OCI-M1 (cell line): ENCODE measurements around the gene ITPR2.
"Not testable (repeated sequence)": the region's sequence is repeated elsewhere in the genome, so short reads cannot be mapped to it uniquely, and the experiment has no call there.

Source experiments
- DNase-seq: peaks from one replicate; lab custom pipeline; 2025; lab: John Stamatoyannopoulos, UW

ITPR2 gene

DNA sequence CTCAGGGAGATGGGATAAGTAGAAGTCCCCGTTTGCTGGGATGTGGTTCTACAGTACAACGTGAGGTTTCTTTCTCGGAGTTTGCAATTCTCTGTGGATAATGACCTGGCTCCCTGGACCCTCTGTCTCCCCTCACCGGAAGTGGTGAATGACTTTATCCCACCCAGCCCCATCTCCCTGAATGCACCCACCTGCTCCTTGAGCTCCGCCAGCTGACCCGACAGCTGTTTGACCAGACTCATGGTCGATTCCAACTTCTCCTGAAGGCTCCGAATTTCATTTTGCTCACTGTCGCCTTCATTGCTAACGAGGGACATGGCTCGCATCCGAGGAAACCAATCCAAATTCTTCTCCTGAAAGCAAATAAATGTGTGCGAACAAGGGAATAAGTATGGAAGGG lies 493.0 kb downstream of the ITPR2 start:
- DNase-seq = no peak

DNA sequence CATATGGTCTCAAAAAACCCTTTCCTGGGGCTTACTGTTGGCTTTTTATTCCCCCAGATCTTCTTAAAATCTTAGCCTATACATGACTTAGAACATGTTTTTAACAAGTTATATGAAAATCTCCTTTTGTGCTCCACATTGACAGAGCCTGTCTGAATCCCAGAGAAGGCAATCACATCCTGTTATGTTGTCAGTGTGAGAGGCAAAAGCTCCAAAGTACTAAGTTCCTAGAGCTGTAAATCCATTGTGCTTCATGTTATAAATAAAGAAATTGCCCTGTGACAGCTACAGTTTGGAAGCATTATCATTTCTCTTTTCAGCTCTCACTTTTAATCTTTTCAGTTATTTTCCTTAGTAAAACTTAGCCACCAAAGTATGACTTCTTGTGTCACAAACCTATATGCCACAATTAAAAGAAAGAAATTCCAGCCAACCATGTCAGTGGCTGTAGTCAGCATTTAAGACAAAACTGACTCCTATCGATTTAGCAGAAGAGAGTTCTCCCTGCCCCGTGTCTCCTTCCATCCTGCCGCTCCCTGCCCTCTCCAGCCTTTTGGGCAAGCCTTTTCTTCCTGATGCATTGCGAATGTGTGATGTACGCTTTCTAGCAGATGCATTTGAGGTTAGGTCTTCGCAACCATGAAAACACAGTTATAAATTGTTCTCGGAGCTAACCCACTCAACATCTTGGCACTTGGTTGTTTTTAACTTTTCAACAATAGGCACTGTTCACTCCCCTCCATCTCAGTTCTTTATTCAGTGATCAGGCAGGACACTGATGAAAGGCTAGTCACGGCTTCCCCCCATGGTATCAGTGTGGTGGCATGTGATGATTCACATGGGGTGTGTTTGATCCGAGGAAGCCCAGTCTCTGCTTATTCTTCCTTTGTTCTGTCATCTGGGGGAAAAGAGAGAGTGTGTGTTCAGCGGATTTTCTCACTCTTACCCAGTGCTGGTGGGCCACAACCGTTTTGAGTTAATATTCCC lies 494.1 kb downstream of the ITPR2 start:
- DNase-seq = no peak

DNA sequence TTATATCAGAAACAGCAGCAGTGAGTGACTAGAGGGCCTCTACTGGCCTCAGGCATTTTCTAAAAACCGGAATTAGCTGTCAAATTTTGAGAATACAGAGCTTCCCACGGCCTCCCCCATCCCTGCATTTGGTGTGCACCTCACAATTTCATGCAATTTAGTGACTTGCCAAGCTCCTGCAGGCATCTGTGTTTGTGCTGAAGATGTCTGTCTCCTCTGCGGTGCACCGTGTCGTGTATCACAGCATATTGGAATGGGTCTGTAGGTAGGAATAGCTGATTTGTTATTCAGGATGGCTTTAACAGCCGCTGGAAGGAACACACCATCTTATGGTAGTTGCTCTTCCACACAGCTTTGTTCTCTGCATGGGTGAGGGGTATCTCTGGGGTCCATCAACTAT lies 497.3 kb downstream of the ITPR2 start:
- no peak for DNase-seq

DNA sequence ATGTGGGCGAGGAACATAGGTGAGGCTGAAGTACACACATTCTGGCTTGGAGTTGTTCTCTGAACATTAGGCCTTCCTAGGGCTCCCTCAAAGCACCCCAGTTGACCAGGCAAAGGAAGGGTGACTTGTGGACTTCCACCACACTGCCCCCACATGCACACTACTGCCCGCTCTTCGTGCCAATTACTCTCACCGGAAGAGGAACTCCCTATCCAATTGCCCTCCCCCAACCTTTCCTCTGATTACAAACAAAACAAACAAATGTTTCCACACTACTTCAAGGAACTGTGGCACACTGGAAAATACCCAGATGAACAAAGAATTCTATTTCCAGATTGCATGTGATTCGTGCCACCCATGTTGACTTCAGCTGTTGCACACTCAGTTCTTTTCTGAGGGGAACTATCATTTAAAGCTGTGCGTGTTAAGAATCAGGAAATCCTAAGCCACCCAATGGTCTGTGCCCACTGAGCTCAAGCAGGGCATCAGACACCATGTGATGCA lies 498.3 kb downstream of the ITPR2 start:
- no peak for DNase-seq

DNA sequence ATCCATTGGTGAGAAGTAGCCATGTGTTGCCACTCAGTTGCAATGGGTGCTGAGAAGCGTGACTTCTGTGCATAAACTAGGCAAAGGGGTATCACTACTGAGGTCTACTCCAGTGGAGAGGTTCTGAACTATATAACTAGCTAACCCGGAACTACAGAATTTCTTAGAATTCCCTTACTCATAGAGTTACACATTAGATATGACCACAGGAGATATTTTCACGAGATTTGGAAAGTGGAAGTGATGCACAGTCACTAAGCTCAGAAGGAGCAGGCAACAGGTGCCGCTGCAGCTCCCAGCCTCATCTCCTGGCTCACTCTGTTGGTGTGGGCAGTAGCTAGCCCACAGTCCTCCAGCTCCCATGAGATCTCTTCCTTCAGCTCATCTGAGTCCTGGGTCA lies 501.0 kb downstream of the ITPR2 start:
- DNase-seq = peak; percentile 72

DNA sequence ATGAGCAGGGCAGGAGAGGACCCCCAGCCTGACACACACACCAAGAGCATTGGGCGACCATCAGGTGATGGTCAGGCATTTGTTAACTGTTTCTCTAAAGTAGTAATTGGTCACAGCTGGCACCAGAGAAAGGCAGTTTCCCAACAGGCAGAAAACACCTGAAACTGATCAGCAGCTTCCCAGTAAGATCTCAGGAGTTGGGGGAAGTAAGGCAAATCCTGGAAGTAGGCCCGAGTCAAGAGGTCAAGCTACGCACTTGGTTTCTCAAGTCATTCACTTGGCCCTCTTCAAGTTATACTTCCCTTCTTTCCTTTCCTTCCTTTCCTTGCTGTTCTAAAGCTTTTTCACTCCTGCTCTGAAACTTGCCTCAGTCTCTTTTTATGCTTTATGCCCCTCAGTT lies 501.9 kb downstream of the ITPR2 start:
- no peak for DNase-seq

DNA sequence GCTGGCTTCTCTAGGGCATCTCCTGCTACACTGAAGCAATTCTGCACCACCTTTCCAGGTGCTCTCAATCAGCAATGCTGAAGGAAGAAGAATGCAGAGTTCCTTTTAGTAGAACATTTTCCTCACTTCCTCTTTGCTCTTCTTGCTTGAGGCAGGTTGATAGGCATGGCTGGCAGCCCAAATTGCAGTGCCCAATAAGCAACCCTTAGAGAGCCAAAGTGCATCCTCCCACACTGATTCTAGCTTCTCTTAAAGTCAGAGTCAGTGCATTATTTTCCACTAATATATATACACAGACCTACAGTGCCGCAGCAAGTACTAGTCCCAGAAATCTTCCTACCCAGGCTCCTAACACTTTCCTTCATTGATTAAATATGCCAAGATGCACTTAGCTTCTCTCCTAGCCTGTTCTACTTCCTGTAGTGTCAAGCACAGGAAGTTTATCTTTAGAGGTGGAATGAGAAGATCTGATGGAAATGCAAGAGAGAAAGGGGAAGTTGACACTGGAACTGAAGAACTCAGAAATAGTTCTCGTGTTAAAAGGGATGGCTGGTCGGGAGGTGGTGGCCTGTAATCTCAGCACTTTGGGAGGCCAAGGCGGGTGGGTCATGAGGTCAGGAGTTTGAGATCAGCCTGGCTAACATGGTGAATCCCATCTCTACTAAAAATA lies 504.9 kb downstream of the ITPR2 start:
- DNase-seq = peak; percentile 81

DNA sequence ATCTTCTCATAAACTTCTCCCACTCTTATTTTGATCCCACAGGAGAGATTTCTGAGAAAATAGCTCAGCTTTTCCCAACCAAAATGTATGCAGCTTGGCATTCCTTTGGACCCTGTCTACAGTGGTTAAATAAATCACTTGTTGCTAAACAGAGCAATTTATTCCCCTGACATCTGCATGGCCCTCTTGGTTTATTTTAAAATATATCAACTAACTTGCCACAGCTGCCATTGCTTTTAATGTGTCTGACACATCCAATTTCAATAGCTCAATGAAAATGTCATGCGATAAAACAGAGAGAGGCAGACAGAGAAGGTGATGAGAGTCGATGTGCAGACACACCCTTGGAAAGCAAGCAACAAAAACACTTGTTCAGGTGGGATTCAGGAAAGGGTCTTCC lies 509.3 kb downstream of the ITPR2 start:
- no peak for DNase-seq

DNA sequence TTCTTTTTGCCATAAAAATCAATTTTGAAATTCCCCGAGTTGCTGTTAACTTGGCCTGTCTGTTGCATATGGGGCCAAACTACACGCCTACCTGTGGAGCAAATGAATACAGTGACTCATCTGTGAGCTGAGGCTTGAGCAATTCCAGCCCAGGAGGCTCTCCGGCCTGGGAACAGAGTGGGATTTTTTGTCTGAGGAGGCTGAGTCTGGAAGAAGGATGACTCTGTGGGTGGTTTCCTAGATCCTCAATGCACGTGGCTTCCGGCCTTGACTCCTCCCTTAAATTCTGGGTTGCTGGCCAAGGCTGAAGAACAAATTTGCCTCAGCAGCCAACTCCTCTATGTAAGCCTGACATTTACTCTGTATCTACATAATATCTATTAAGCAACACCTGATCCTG lies 513.5 kb downstream of the ITPR2 start:
- DNase-seq = no peak

DNA sequence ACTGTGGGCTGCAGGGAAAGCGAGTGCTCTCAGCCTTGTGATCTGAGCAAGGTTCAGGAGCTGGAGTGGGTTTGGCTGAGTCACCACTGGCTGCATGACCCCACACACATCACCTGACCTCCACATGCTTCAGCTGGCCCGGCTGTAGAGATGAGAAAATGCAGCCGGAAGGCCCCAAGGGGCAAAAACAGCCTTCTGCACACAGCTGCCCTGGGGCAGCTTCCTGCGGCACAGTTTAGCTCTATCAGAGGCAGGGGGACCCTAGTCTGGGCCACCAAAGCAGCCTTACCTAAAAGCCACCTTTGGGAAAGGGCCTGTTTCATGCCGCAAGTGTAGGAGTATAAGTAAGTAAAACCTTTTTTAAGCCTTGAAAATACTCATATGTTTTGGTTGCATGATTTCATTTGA lies 514.3 kb downstream of the ITPR2 start:
- peak; percentile 46 for DNase-seq

DNA sequence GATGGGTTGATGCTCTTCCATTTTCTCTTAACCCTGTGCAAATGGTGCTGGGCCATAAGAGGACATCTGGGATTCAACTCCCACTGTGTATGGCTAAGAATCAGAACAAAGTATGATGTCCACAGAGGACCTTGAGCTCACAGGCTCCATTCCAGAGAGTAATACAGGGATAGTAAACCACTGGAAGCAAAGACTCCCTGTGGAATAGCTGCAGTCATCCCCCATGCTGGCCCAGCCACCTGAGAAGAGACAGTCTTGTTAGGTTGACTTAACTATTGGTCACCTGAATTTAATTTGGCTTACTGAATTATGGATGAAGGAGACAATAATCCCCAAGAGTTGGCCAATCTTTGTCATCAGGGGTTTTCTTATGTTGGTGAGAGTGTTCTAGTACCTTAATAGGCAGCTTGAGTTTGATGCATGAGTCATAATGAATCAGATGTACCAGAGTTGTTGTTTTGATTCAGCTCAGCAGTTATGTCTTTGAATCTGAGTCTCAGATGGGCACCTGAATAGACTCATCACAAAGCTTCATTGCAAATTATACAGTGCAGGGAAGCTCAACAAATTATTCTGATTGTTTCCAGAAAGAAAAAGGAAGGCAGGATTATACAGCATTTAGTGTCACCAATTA lies 514.9 kb downstream of the ITPR2 start:
- peak; percentile 46 for DNase-seq

DNA sequence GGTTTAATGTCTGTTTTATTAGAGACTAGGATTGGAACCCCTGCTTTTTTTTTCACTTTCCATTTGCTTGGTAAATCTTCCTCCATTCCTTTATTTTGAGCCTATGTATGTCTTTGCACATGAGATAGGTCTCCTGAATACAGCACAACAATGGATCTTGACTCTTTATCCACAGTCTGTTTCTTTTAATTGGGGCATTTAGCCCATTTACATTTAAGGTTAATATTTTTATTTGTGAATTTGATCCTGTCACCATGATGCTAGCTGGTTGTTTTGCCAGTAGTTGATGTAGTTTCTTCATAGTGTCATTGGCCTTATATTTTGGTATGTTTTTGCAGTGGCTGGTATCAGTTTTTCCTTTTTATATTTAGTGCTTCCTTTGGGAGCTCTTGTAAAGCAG lies 518.9 kb downstream of the ITPR2 start:
- DNase-seq = not testable (repeated sequence)

DNA sequence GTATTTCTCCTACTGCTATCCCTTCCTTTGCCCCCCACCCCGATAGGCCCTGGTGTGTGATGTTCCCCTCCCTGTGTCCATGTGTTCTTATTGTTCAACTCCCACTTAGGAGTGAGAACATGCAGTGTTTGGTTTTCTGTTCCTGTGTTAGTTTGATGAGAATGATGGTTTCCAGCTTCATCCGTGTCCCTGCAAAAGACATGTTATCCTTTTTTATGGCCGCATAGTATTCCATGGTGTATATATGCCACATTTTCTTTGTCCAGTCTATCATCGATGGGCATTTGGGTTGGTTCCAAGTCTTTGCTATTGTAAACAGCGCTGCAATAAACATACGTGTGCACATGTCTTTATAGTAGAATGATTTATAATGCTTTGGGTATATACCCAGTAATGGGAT lies 522.5 kb downstream of the ITPR2 start:
- not testable (repeated sequence) for DNase-seq

DNA sequence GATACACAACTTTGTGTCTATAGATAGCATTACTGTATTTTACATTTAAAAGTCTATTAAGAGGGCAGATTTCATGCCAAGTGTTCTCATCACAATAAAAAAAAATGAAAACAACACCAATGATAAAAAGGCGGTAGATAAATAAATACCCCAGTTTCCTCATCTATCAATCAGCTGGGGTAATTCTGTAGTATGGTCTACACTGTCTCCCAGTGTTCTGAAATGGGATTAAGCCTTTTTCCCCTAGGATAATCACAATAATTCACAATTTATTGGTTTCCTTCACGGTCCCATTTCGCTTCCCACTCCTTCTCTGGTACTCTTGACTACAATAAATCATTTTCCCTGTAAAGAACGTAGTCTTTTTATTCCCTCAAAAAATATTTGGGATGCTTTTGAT lies 523.4 kb downstream of the ITPR2 start:
- DNase-seq = no peak

DNA sequence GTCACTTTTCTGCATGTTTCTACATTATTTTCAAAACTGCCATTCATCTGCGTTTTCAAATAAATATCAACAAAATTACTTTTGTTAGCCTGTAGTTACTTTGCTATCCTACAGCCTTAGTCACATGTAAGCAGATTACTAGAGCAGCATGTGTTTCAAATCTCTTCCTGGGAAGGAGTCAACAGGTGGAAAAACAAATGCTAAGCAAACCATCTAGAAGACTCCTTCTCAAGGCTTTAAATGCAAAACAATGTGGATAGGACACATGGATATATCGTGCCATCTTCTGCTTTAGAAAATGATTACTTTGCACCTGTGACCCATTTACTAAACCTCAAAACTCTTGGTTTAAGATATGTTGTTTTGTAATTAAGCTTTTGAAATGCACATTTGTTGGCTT lies 528.7 kb downstream of the ITPR2 start:
- DNase-seq = no peak

DNA sequence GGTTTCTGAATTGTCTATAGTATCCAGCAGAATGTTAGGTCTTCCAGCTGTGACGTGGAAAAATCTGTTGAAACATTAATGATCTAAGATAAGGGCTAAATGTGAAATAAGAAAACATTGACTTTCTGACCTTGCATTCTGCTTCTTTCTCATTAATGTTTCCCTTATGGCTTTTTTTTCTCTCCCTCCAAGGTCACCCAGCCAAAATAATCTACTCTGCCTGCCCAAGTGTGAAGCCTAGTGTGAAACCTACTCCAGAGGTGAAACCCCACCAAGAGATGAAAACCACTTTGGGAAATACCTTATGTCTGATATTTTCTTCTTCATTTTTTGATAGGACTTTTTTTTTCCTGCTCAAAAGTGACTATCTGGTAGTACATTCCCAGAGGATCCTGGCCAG lies 529.6 kb downstream of the ITPR2 start:
- no peak for DNase-seq

DNA sequence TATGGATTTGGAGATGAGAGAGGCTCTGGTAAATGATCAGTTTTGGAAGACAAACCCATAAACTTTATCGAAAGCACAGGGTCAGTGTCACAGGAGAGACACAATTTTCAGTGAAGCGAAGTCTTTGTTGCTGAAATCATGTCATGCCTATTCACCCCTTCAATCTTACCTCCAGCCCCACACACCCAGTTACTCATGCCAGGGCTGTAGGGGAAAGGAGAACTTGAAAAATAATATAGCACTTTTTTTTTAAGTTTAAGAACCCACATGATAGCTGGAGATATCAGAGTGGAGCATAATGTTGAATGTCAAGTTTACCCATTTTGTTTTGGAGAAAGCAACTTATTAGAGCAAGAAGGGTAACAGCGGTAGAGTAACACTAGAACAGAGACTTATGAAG lies 530.2 kb downstream of the ITPR2 start:
- DNase-seq = no peak

DNA sequence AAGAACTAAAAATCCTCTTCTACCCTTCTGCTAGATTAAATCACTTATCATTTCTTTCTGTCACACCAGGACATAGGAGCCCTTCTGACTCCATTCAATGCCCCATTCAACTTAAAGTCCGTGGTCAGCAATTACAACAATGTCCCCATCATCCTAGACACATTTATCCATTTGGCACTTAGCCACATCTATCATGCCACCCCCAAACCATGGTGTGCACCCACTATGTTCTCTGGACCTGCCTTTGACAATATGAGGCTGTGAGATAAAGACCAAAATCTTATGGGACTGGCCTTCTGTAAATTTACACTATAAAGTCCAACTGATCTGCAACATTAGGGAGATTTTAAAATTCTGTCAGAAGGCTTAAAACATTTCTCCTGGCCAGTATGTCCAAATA lies 533.2 kb downstream of the ITPR2 start:
- peak; percentile 64 for DNase-seq

DNA sequence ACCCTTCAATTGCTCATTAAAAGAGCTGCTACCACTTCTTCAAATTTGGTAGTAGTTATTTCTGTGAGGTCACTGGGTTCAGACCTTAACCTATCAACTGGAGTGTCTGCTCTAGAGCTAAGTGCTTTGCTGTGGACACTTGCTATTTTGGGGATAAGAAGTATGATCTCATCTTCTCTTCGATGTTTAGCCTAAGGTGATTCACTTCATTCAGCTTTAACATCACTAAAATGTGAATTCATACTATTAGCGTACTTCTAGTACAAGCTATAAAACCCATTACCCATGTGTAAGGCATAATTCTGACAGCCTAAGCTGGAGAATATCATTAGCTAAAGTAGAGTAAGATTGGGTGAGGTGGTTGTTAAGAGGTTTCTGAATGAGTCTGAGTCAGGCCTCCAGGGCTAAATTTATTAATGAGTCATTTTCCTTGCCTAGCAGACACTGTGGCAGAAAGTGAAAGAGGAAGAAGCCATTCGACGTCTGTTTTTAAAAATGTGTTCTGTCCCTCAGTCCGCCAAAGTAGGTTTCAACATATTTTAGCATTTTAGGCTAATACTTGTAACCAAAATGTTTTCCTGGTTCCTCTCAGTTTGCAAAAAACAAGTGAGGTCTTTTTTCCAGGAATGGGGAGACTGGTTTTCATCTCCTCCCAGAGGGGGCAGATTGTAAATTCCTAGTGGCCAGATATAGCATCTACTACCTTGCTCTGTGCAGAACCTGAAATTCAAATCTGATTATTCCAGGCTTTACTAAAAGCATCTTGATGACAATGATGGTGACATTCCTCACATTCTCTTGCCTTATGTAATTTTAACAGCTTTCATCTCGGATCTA lies 534.0 kb downstream of the ITPR2 start:
- peak; percentile 92 for DNase-seq

DNA sequence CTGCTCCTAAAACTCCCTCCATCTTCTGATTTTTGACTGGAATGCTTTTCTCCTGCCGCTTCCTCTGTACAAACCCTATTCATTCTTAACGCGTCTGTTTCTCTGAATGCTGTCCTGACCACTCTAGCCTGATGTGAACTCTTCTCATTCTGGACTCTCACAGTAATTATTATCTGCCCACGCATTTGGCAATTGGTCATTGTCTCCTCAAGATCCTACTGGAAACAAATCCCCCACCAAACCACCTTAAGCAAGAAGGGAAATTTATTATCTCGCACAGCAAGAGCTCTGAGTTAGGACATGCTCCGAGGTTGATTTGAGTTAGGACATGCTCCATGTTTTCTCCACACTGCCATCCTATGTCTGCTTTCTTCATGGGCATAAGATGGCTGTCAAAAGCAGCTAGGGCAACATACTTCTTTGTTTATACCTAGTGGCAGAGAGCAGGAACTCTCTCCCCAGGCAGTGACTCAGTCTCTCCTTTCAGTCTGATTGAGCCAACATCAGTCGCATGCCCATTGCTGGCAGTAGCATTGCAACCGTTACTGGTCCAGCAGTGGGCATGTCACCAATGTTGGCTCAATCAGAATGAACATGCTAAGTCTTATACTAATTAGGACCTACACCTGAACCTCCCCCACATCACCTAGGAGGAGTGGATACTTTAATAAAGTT lies 535.5 kb downstream of the ITPR2 start:
- no peak for DNase-seq

DNA sequence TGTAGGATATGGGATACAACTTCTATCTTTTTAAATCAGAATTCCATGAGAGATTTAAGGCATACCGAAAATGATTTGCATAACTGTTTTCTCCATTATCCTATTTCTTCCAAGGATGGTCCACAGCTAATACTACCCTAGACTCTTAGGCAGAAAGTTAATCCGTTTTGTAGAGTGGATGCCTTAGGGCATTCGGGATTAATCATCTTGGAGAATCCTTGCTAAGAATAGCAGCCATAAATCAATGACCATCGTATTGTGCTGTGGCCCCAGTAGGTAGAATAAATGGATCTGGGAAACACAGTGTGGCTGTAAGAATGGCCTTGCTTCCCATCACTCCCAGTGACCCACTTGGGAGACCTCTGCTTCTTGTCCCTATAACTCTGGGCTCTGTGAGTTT lies 538.0 kb downstream of the ITPR2 start:
- DNase-seq = no peak
